ENCODE measurements around the gene PKD2L1.

PKD2L1 gene

GRCh38 chr10:100372415-100373297 lies 42.6 kb upstream of the PKD2L1 start:
- TF ChIP-seq CTCF (IDR thresholded peaks at IDR 0.05; ENCODE audit: control insufficient read depth, extremely low read depth, insufficient read depth): no peak
- DNase-seq (ENCODE audit: low read depth): no peak
- no peak overlapping the region for H3K4me3 ChIP-seq (ENCODE audit: low read depth, low read length)

GRCh38 chr10:100371482-100372027 lies 41.5 kb upstream of the PKD2L1 start:
- no peak for DNase-seq (ENCODE audit: low read depth)
- no peak for TF ChIP-seq CTCF (IDR thresholded peaks at IDR 0.05; ENCODE audit: control insufficient read depth, extremely low read depth, insufficient read depth)
- H3K4me3 ChIP-seq (ENCODE audit: low read depth, low read length): no peak overlapping the region

- DNase-seq (ENCODE audit: low read depth): peak; percentile 76
- no peak for TF ChIP-seq CTCF (IDR thresholded peaks at IDR 0.05; ENCODE audit: control insufficient read depth, extremely low read depth, insufficient read depth)
- H3K4me3 ChIP-seq (ENCODE audit: low read depth, low read length): no peak overlapping the region
Measured at GRCh38 chr10:100370714-100371481, 40.9 kb upstream of the PKD2L1 start.

- DNase-seq (ENCODE audit: low read depth): no peak
- no peak for TF ChIP-seq CTCF (IDR thresholded peaks at IDR 0.05; ENCODE audit: control insufficient read depth, extremely low read depth, insufficient read depth)
- H3K4me3 ChIP-seq (ENCODE audit: low read depth, low read length): no peak overlapping the region
Measured at GRCh38 chr10:100368721-100369120, 38.7 kb upstream of the PKD2L1 start.

GRCh38 chr10:100364735-100365391 lies 34.8 kb upstream of the PKD2L1 start:
- no peak overlapping the region for H3K4me3 ChIP-seq (ENCODE audit: low read depth, low read length)
- TF ChIP-seq CTCF (IDR thresholded peaks at IDR 0.05; ENCODE audit: control insufficient read depth, extremely low read depth, insufficient read depth): no peak
- peak; percentile 95 for DNase-seq (ENCODE audit: low read depth)

GRCh38 chr10:100364175-100364574 lies 34.1 kb upstream of the PKD2L1 start:
- H3K4me3 ChIP-seq (ENCODE audit: low read depth, low read length): no peak overlapping the region
- no peak for TF ChIP-seq CTCF (IDR thresholded peaks at IDR 0.05; ENCODE audit: control insufficient read depth, extremely low read depth, insufficient read depth)
- DNase-seq (ENCODE audit: low read depth): no peak

Measured in LNCaP clone FGC (cell line).